HG02610 (cell line): Measurements from ENCODE around the gene ZNF398.

Experiments
- ATAC-seq: cut with Tn5 transposase; IDR thresholded peaks from one replicate; pipeline ENCODE4 v1.9.1; 2021; ENCODE audit warnings: mild to moderate bottlenecking, moderate library complexity; ENCODE audit not compliant: unreplicated experiment

ZNF398 gene

DNA sequence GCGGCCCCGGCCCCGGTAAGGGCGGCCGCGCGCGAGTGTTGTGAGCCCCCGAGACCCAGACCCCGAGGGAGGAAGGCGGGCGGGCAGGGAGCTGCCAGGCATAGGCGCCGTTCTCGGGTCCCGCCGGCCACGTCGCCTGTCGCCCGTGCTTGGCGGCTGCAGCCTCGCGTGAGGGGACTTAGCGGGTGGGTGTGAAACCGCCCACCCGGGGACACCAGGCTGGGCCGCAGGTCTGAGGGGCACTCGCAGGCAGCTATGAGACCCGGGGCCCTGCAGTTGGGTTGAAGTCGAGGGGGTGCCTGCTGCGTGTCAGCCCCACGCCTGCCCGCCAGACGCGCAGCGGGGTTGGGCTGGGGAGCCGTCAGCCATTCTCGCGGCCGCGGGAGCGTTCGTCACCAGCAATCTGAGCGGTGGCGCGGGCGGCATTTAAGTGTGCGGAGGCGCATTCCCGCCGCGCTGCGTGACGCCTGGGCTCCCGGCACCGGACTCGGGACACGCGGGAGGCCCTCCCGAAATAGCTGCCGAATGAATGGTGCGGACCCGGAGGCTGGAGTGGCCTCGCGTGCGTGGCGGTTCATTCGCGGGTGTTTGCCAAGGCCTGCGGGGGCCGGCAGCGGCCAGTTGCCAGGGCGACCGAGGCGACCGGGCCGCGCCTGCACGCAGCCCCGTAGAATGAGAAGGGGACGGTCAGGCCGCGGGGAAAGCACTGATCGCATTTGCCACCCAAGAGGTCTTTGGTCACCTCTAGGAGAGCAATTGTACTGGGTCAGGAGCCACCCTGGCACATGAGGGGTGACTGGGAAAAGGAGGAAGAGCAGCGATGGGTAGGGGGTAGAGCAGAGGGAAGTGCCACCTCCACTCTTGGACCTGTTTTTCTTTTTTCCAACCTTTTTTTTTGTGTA lies 750 bp downstream of the ZNF398 start:
- ATAC-seq: peak; percentile 29

- no peak for ATAC-seq
Observed at GRCh38 chr7:149150981-149151380, 3.7 kb downstream of the ZNF398 start.

GRCh38 chr7:149153346-149153745 lies 6.1 kb downstream of the ZNF398 start:
- no peak for ATAC-seq

DNA sequence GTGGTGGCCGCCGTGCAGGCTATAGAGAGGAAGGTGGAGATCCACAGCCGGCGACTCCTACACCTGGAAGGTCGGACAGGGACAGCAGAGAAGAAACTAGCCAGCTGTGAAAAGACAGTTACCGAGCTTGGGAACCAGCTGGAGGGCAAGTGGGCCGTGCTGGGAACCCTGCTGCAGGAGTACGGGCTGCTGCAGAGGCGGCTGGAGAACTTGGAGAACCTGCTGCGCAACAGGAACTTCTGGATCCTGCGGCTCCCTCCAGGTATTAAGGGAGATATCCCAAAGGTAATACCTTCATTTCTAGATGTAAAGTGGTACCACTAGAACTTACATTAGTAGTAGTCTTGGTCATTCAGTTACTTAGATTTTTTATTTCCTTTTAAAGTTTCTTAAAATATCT lies 6.8 kb downstream of the ZNF398 start:
- ATAC-seq: no peak

- peak; percentile 65 for ATAC-seq
Observed at GRCh38 chr7:149156898-149157297, 9.6 kb downstream of the ZNF398 start.

DNA sequence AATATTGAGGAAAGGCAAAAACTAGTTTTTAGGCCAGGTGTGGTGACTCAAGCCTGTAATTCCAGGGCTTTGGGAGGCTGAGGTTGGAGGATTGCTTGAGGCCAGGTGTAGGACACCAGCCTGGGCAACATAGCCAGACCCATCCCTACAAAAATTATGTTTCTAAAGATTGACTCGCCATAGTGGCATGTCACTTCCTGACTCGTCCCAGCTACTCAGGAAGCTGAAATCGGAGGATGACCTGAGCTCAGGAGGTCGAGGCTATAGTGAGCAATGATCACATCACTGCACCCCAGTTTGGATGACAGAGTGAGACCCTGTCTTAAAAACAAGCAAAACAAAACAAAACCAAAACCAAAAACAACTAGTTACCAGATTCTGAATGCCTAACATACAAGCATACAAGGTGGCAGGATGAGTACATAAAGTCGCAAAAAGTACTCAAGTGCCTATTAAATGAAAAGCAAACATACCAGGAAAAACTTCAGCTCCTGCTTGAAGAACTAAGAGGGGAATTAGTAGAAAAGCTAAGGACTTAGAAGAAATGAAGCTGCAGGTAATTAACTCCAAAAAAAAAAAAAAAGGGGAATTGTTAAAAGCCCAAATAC lies 14.1 kb downstream of the ZNF398 start:
- no peak for ATAC-seq

DNA sequence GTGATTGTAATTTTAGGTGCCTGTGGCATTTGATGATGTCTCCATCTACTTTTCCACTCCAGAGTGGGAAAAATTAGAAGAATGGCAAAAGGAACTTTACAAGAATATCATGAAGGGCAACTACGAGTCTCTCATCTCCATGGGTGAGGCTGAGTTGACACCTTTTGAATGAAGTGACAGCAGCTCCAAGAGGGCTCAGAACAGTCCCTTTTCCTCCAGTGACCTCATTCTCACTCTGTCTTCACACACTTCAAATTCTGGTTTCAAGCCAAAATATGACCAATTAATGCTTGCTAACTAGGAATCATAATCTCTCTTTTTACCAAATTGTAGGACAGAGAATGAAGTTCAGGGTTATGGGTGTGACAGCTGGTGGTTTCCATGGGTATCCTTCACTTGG lies 18.9 kb downstream of the ZNF398 start:
- ATAC-seq: no peak

GRCh38 chr7:149166630-149167352 lies 19.5 kb downstream of the ZNF398 start:
- ATAC-seq: no peak

DNA sequence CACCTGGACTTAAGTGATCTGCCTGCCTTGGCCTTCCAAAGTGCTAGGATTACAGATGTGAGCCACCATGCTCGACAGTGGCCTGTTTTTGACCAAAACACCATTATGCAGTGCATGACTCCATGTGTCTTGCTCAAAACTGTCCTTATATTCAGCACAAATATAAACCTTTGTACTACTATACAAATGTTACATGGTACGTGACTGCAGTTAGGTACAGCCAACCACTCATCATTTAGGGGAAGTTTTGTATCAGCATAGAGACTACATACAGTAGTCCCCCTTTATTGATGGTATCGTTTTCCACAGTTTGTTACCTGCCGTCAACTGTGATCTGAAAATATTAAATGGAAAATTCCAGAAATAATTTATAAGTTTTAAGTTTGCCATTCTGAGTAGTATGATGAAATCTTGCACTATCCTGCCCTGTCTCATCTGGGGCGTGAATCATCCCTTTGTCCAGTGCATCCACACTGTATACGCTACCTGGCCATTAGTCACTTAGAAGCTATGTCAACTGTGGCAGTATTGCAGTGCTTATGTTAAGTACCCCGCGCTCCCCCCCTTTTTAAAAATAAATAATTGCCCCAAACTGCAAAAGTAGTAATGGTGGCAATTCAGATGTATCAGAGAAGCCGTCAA lies 24.8 kb downstream of the ZNF398 start:
- no peak for ATAC-seq

GRCh38 chr7:149172534-149172920 lies 25.3 kb downstream of the ZNF398 start:
- ATAC-seq: no peak

GRCh38 chr7:149175150-149175549 lies 27.9 kb downstream of the ZNF398 start:
- ATAC-seq: no peak

DNA sequence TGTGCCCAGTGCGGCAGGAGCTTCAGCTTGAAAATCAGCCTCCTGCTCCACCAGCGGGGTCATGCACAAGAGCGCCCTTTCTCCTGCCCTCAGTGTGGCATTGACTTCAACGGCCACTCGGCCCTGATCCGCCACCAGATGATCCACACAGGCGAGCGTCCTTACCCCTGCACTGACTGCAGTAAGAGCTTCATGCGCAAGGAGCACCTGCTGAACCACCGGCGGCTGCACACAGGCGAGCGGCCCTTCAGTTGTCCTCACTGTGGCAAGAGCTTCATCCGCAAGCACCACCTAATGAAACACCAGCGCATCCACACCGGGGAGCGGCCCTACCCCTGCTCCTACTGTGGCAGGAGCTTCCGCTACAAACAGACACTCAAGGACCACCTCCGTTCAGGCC lies 32.0 kb downstream of the ZNF398 start:
- ATAC-seq: no peak

GRCh38 chr7:149180722-149181449 lies 33.6 kb downstream of the ZNF398 start:
- no peak for ATAC-seq

GRCh38 chr7:149181450-149181790 lies 34.2 kb downstream of the ZNF398 start:
- no peak for ATAC-seq

DNA sequence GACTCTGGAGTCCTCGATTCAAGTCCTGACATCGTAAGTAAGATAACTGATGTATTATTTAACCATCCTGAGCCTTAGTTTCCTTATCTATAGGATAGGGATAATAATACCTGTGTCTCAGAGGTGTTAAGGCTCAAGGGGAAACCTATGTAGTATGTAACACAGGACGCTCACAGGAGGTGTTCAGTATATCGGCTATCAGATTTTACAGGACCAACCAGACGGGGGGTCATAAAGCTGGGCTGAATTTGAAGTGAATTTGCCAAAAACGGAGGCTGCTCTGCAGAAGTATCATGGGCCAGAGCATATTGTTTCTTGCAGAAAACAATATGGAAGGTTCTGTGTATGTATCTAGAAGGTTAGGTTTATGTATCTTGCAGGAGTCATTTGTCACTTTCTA lies 37.0 kb downstream of the ZNF398 start:
- ATAC-seq: no peak

- ATAC-seq: no peak
Observed at GRCh38 chr7:149188213-149188612, 41.0 kb downstream of the ZNF398 start.

DNA sequence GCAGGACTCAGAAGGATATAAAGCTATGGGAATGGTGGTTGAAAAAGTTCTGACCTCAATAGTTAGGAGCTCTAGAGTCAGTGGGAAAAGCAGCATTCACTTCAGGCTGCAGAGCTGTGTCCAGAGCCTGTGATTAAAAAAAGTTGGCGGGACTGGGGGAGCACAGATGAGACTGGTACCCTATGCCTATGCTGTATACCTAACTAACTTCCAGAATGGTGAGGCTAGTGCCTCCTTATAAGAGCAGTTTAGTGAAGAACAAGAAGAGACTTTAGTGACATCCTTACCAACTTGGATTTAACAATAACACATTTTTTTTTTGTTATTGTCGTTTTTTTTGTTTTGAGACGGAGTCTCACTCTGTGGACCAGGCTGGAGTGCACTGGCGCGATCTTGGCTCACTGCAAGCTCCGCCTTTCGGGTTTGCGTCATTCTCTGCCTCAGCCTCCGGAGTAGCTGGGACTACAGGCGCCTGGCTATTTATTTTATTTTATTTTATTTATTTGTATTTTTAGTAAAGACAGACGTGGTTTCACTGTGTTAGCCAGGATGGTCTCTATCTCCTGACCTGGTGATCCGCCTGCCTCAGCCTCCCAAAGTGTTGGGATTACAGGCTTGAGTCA lies 41.5 kb downstream of the ZNF398 start:
- no peak for ATAC-seq

GRCh38 chr7:149191851-149192250 lies 44.6 kb downstream of the ZNF398 start:
- no peak for ATAC-seq

DNA sequence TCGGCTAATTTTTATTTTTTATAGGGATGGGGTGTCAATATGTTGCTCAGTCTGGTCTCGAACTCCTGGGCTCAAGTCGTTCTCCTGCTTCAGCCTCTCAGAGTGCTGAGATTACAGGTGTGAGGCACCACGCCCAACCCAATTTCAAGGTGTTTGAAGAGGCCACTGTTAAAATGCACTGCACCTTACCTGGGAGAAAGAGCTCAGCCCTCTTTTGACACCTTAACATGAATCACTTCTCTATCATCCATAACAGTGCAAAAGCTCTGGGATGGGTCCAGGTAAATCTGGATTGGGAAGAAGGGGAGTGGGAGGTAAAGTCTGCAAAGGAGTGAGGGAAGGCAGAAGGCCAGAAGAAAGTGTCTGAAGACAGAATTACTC lies 47.5 kb downstream of the ZNF398 start:
- no peak for ATAC-seq
